GM12878 (cell line): ENCODE measurements around the gene MAPK1. TPM values are rescaled to one million over a fixed set of nuclear protein-coding genes. Genes with fewer than 3 reads are reported as not detected.

ENCODE experiments used
- ATAC-seq: fragments of 200-7000 bp; cut with Tn5 transposase; 3 replicates; pipeline ENCODE4 v1.9.1; 2020; ENCODE audit warnings: mild to moderate bottlenecking, moderate library complexity
- BruUV-seq: library from RNA; stranded (reverse); fragments of 400-500 nt; replicated peaks from 2 replicates; lab custom pipeline; 2021; lab: Mats Ljungman, UMichigan
- CTCF ChIA-PET: fragments of 300-600 bp; sonication (Branson Sonifier 250); formaldehyde crosslinking; extraction: SDS; loops from one replicate; lab custom pipeline; 2021; ENCODE audit warnings: inconsistent platforms; lab: Yijun Ruan, JAX
- POLR2A ChIA-PET: fragments of 350-600 bp; formaldehyde crosslinking; extraction: SDS; loops from one replicate; lab custom pipeline; 2021; ENCODE audit warnings: inconsistent platforms; lab: Charles Lee
- RAD21 ChIA-PET: fragments of 300-600 bp; sonication (Branson Sonifier 250); formaldehyde crosslinking; loops from one replicate; lab custom pipeline; 2023; ENCODE audit warnings: antibody characterized with exemption; ENCODE audit not compliant: unreplicated experiment; lab: Charles Lee
- SMC1A ChIA-PET: fragments of 300-600 bp; sonication (Branson Sonifier 250); formaldehyde crosslinking; loops from one replicate; lab custom pipeline; 2023; ENCODE audit not compliant: unreplicated experiment, uncharacterized antibody; lab: Charles Lee
- DNase-seq: peaks from one replicate; pipeline ENCODE4 v3.0.0-alpha.2; 2011; ENCODE audit warnings: low read depth, low spot score
- FAIRE-seq: peaks from 3 replicates; lab custom pipeline; 2011; peaks lifted over from hg19 to GRCh38; lab: Jason Lieb, UNC
- H2AFZ ChIP-seq: 2 replicates; pipeline ENCODE4 v1.6.0; 2011; ENCODE audit warnings: low read depth, low read length, control low read depth; ENCODE audit not compliant: control insufficient read depth
- H3K27ac ChIP-seq: 2 replicates; pipeline ENCODE4 v1.5.1; 2011; ENCODE audit warnings: control low read depth; ENCODE audit not compliant: control insufficient read depth, insufficient read depth
- H3K27me3 ChIP-seq, 2 experiments: replicated peaks in 1 of 2; 2 replicates each; pipeline versions ENCODE4 v1.6.0 to v1.6.1; 2011; ENCODE audit warnings: low read length in 1 of 2; ENCODE audit not compliant: control insufficient read depth in 2 of 2, insufficient read depth in 2 of 2
- H3K36me3 ChIP-seq, 2 experiments: 2 replicates each; pipeline ENCODE4 v1.5.1; 2011; ENCODE audit warnings: low read length in 1 of 2; ENCODE audit not compliant: control insufficient read depth in 2 of 2, insufficient read depth in 2 of 2
- H3K4me1 ChIP-seq: 2 replicates; pipeline ENCODE4 v1.6.1; 2011; ENCODE audit warnings: mild to moderate bottlenecking, low read length, moderate library complexity, mixed read lengths; ENCODE audit not compliant: control insufficient read depth, insufficient read depth
- H3K4me2 ChIP-seq: 2 replicates; pipeline ENCODE4 v1.6.0; 2011; ENCODE audit warnings: control low read depth; ENCODE audit not compliant: control insufficient read depth, insufficient read depth
- H3K4me3 ChIP-seq: fragments of 200-600 bp; sonication (generic); 2 replicates; pipeline ENCODE4 v1.5.1; 2016
- H3K79me2 ChIP-seq: 2 replicates; pipeline ENCODE4 v1.6.0; 2011; ENCODE audit warnings: low read length; ENCODE audit not compliant: control insufficient read depth, insufficient read depth
- H3K9ac ChIP-seq: 2 replicates; pipeline ENCODE4 v1.8.0; 2011; ENCODE audit warnings: low read length, control low read depth, mixed read lengths; ENCODE audit not compliant: control insufficient read depth, insufficient read depth
- H3K9me3 ChIP-seq: replicated peaks from 3 replicates; pipeline ENCODE4 v1.5.1; 2011; ENCODE audit warnings: mild to moderate bottlenecking, low read length; ENCODE audit not compliant: control insufficient read depth, insufficient read depth
- H4K20me1 ChIP-seq: 2 replicates; pipeline ENCODE4 v1.6.0; 2011; ENCODE audit not compliant: control insufficient read depth, insufficient read depth
- ASH2L ChIP-seq: fragments of 300-600, 200-600 bp; sonication (generic); IDR thresholded peaks from 2 replicates; pipeline ENCODE4 v1.6.1; 2017; ENCODE audit warnings: low read depth, mild to moderate bottlenecking, borderline replicate concordance
- BCL11A ChIP-seq: IDR thresholded peaks from 2 replicates; pipeline ENCODE4 v1.6.1; 2011; ENCODE audit warnings: low read depth, low read length
- BHLHE40 ChIP-seq, 2 experiments: fragments of 450-650 bp in 1 of 2; IDR thresholded peaks; 2 replicates each; pipeline ENCODE4 v1.6.1; 2011 to 2017; ENCODE audit warnings: low read depth in 2 of 2, borderline replicate concordance in 1 of 2, improper control_type of control experiment in 1 of 2, low read length in 1 of 2, mild to moderate bottlenecking in 1 of 2
- CBX3 ChIP-seq: fragments of 200-600 bp; sonication (generic); IDR thresholded peaks from 2 replicates; pipeline ENCODE4 v1.6.1; 2016; ENCODE audit warnings: low read depth, borderline replicate concordance
- CBX5 ChIP-seq: sonication (generic); IDR thresholded peaks from 2 replicates; pipeline ENCODE4 v1.6.1; 2016; ENCODE audit warnings: low read depth, moderate library complexity, mild to moderate bottlenecking, inconsistent platforms
- ELK1 ChIP-seq: IDR thresholded peaks from 2 replicates; pipeline ENCODE4 v1.6.1; 2012; ENCODE audit warnings: low read depth, low read length, improper control_type of control experiment
- IRF3 ChIP-seq: fragments of 450-650 bp; IDR thresholded peaks from 2 replicates; pipeline ENCODE4 v1.6.1; 2014; ENCODE audit warnings: mild to moderate bottlenecking
- IRF5 ChIP-seq: fragments of 450-650 bp; IDR thresholded peaks from 2 replicates; pipeline ENCODE4 v1.6.1; 2017; ENCODE audit warnings: borderline replicate concordance
- MAX ChIP-seq: IDR thresholded peaks from 2 replicates; pipeline ENCODE4 v1.6.1; 2012; ENCODE audit warnings: low read depth, low read length, improper control_type of control experiment
- NFYA ChIP-seq: IDR thresholded peaks from 2 replicates; pipeline ENCODE4 v1.6.1; 2011; ENCODE audit warnings: low read depth, mild to moderate bottlenecking, low read length, improper control_type of control experiment, borderline replicate concordance
- NR2F1 ChIP-seq: fragments of 450-650 bp; conservative IDR thresholded peaks from 2 replicates; pipeline ENCODE4 v1.6.1; 2017; ENCODE audit warnings: mild to moderate bottlenecking
- PBX3 ChIP-seq: IDR thresholded peaks from 2 replicates; pipeline ENCODE4 v1.6.1; 2011; ENCODE audit warnings: mild to moderate bottlenecking, low read depth, low read length, moderate library complexity; ENCODE audit not compliant: insufficient replicate concordance
- PKNOX1 ChIP-seq: fragments of 450-650 bp; IDR thresholded peaks from 2 replicates; pipeline ENCODE4 v1.6.1; 2016; ENCODE audit warnings: mild to moderate bottlenecking
- RELB ChIP-seq: fragments of 450-650 bp; IDR thresholded peaks from 2 replicates; pipeline ENCODE4 v1.6.1; 2017; ENCODE audit warnings: low read depth, mild to moderate bottlenecking, moderate library complexity
- TCF3 ChIP-seq: IDR thresholded peaks from 2 replicates; pipeline ENCODE4 v1.6.1; 2012; ENCODE audit warnings: low read depth, mild to moderate bottlenecking, low read length, borderline replicate concordance; ENCODE audit not compliant: insufficient read depth
- ZNF622 ChIP-seq: fragments of 450-650 bp; IDR thresholded peaks from 2 replicates; pipeline ENCODE4 v1.6.1; 2017; ENCODE audit warnings: mild to moderate bottlenecking, inconsistent platforms
- WGBS: methylation state at CpG from one replicate; pipeline ENCODE4 v1.1.6; 2016; ENCODE audit warnings: low lambda C conversion rate; ENCODE audit not compliant: insufficient replicate concordance, insufficient coverage; ENCODE audit errors: missing lambda C conversion rate; 5-methylcytosine and 5-hydroxymethylcytosine counted together
- in situ Hi-C: fragments of 300-500 bp; cut with MboI; formaldehyde crosslinking; loops from 9 replicates; pipeline ENCODE4 v1.14.3; 2018; ENCODE audit warnings: mixed read lengths
- intact Hi-C: fragments of 100-400 bp; cut with micrococcal nuclease; formaldehyde crosslinking; loops from one replicate; pipeline ENCODE4 v1.14.2; 2022; ENCODE audit not compliant: unreplicated experiment
- polyA plus RNA-seq, 11 experiments: library from polyadenylated mRNA; depleted of rRNA in 4 of 11; unstranded in 6 of 11; stranded (reverse) in 5 of 11; fragments of >200 nt; fragmentation: Nextera tagmentation in 4 of 11; fragmentation: Illumina TruSeq in 1 of 11; extraction: Ambion mirVana in 4 of 11; extraction: Trizol in 1 of 11; gene quantifications; 1 replicate in 1 of 11; 2 replicates in 10 of 11; pipeline versions ENCODE4 v1.2.1 to v1.2.3, GENCODE V29; 2011 to 2016; ENCODE audit warnings: inconsistent platforms in 2 of 11, missing spikeins in 2 of 11, low read depth in 1 of 11
- total RNA-seq, 4 experiments: library from RNA; depleted of rRNA in 3 of 4; stranded (reverse); fragments of >200 nt in 3 of 4; fragmentation: Illumina TruSeq in 1 of 4; extraction: Trizol in 1 of 4; gene quantifications; 2 replicates each; pipeline versions ENCODE4 v1.2.1 to v1.2.3, GENCODE V29; 2013 to 2021

Gene MAPK1
- total and polyA plus RNA-seq, 10 of the 15 experiments (the other 5 are each of a cell fraction or from before 2014, with no cell fraction given): 7.0 to 123 (median 58.4) TPM

- Histone ChIP-seq H3K9me3 (no peaks in the 10 kb centered on the region), H3K79me2 (no peaks in the 10 kb centered on the region), H3K4me1 (no peaks in the 10 kb centered on the region), H3K9ac (no peak overlapping the region), H3K27me3 (no peaks in the 10 kb centered on the region), H4K20me1 (no peaks in the 10 kb centered on the region), H3K27ac (no peak overlapping the region), H3K4me2 (no peak overlapping the region), H3K36me3 (no peaks in the 10 kb centered on the region), H2AFZ (no peak overlapping the region), H3K4me3 (no peak overlapping the region)
- SMC1A ChIA-PET: interaction anchor here (0.6 kb wide), 1 partner anchor 129 kb away, joined by 3 read pairs; no protein-coding TSS in a partner anchor
- RAD21 ChIA-PET: no interaction called here
- intact Hi-C loops: no loop called here
- in situ Hi-C loops: no loop called here
- TF ChIP-seq NFYA (no peak), TCF3 (no peak), IRF5 (no peak), RELB (no peak), NR2F1 (no peak), CBX5 (no peak), ELK1 (no peak), ASH2L (no peak), PKNOX1 (no peak), BCL11A (no peak), PBX3 (no peak), CBX3 (no peak), ZNF622 (no peak), MAX (no peak), IRF3 (no peak), BHLHE40 (IDR thresholded peaks at IDR 0.05; ENCODE audit: borderline replicate concordance in 1 of 2, low read depth in 2 of 2, low read length in 1 of 2) (no peak)
- ATAC-seq (no peak), DNase-seq (no peak), FAIRE-seq (no peak)
- POLR2A ChIA-PET: interaction anchor here (0.7 to 1.3 kb wide), 2 partner anchors 12 to 19 kb away, joined by 3 to 4 read pairs; no protein-coding TSS in a partner anchor
- WGBS: 45% methylated on average over 4 of the region's 6 CpGs
- no TSS peak for BruUV-seq
- CTCF ChIA-PET: no interaction called here
Observed at GRCh38 chr22:21741790-21742189, 125.7 kb downstream of the MAPK1 start.
